PC-9 (cell line): ENCODE data around the gene CDC42EP3. TPM values are rescaled to one million over a fixed set of nuclear protein-coding genes. Genes with fewer than 3 reads are reported as not detected.

Source experiments
- BruUV-seq: library from RNA; stranded (reverse); fragments of 400-500 nt; replicated peaks from 2 replicates; lab custom pipeline; 2021; lab: Mats Ljungman, UMichigan
- CTCF ChIA-PET: fragments of 300-600 bp; sonication (Branson Sonifier 250); formaldehyde crosslinking; loops from one replicate; lab custom pipeline; 2022; ENCODE audit warnings: antibody characterized with exemption; lab: Charles Lee
- POLR2A ChIA-PET: fragments of 300-600 bp; sonication (Branson Sonifier 250); formaldehyde crosslinking; loops from one replicate; lab custom pipeline; 2022; ENCODE audit warnings: antibody characterized with exemption; ENCODE audit not compliant: unreplicated experiment; lab: Charles Lee
- DNase-seq, 2 experiments: peaks; one replicate each; pipeline versions ENCODE4 v3.0.0 to v3.0.0-alpha.2; 2015 to 2022; ENCODE audit warnings: mixed read lengths in 1 of 2
- H2AFZ ChIP-seq: fragments of 200-600 bp; sonication (generic); 2 replicates; pipeline ENCODE4 v1.8.1; 2017; ENCODE audit warnings: antibody characterized with exemption
- H3F3A ChIP-seq: fragments of 200-600 bp; sonication (generic); 2 replicates; pipeline ENCODE4 v1.8.1; 2017; ENCODE audit warnings: antibody characterized with exemption, mild to moderate bottlenecking, low read depth; ENCODE audit not compliant: insufficient read depth
- H3K27ac ChIP-seq: fragments of 200-600 bp; sonication (generic); 2 replicates; pipeline ENCODE4 v1.6.1; 2016; ENCODE audit warnings: mixed run types
- H3K27me3 ChIP-seq: fragments of 200-600 bp; sonication (generic); 2 replicates; pipeline ENCODE4 v1.6.1; 2016; ENCODE audit warnings: low read depth, mixed run types; ENCODE audit not compliant: insufficient read depth
- H3K36me3 ChIP-seq: fragments of 200-600 bp; sonication (generic); 2 replicates; pipeline ENCODE4 v1.6.1; 2016; ENCODE audit warnings: low read depth, mixed run types
- H3K4me1 ChIP-seq: fragments of 200-600 bp; sonication (generic); replicated peaks from 2 replicates; pipeline ENCODE4 v1.6.1; 2016; ENCODE audit warnings: mixed run types; ENCODE audit not compliant: insufficient read depth
- H3K4me2 ChIP-seq: fragments of 200-600 bp; sonication (generic); 2 replicates; pipeline ENCODE4 v1.6.1; 2017; ENCODE audit warnings: mixed run types
- H3K4me3 ChIP-seq: fragments of 200-600 bp; sonication (generic); 2 replicates; pipeline ENCODE4 v1.6.1; 2016; ENCODE audit warnings: mixed run types
- H3K79me2 ChIP-seq: fragments of 200-600 bp; sonication (generic); 2 replicates; pipeline ENCODE4 v1.6.1; 2017; ENCODE audit warnings: low read depth, mixed run types
- H3K9me2 ChIP-seq: fragments of 200-600 bp; sonication (generic); 2 replicates; pipeline ENCODE4 v1.8.1; 2017; ENCODE audit warnings: mild to moderate bottlenecking; ENCODE audit not compliant: insufficient read depth
- H3K9me3 ChIP-seq: fragments of 200-600 bp; sonication (generic); 2 replicates; pipeline ENCODE4 v1.8.1; 2016; ENCODE audit warnings: low read depth; ENCODE audit not compliant: insufficient read depth
- H4K20me1 ChIP-seq: fragments of 200-600 bp; sonication (generic); 2 replicates; pipeline ENCODE4 v1.8.1; 2017; ENCODE audit not compliant: insufficient read depth
- EZH2 ChIP-seq: fragments of 200-600 bp; sonication (generic); IDR thresholded peaks from 2 replicates; pipeline ENCODE4 v1.8.0; 2017; ENCODE audit warnings: antibody characterized with exemption, low read depth
- intact Hi-C: fragments of 100-400 bp; cut with micrococcal nuclease; formaldehyde crosslinking; loops from one replicate; pipeline ENCODE4 v1.10.0; 2022; ENCODE audit not compliant: unreplicated experiment
- total RNA-seq: library from RNA; stranded (reverse); gene quantifications from 2 replicates; pipeline ENCODE4 v1.2.3, GENCODE V29; 2021
- TF ChIP-seq, protein P1 (sequence below): fragments of 200-600 bp; sonication (generic); conservative IDR thresholded peaks from 2 replicates; pipeline ENCODE4 v1.6.1; 2017; ENCODE audit warnings: mixed run types, antibody characterized with exemption, mild to moderate bottlenecking, moderate library complexity

CDC42EP3 gene
- total RNA-seq, 1 experiment from 2014 or later = 54.1 TPM

DNA sequence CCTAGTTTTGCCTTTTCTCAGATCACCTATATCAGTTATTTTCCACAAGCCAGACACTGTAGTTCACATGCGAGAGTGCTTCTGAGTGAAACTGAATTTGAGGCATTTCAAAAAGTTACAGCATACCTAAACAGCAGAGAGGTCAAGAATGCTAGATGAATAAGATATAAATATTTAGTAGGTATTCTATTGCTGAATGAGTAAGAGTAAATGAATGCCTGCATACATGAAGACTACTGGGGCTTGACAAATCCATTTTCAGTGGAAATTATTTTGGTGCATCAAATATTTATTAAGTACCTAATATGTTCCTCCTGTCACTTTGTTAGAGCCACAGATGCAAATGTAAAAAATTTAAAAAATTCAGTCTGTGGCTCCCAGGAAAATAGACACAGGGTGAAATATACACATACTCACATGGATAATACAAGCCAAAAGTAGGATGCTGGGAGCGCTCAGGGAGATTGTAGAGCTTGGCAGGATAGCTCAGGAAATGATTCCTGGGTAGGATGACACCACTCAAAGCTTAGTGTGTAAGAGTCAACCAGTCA lies 27.6 kb upstream of the CDC42EP3 start:
- H3K4me2 ChIP-seq = peak overlapping the region; percentile 47
- H3K36me3 ChIP-seq = no peaks in the 10 kb centered on the region
- intact Hi-C loops = loop anchor here (1.0 kb wide), 1 partner anchor 10 kb away; no protein-coding TSS in a partner anchor
- H3K27me3 ChIP-seq = no peaks in the 10 kb centered on the region
- TF ChIP-seq EZH2 = no peak
- TF ChIP-seq, protein P1, sequence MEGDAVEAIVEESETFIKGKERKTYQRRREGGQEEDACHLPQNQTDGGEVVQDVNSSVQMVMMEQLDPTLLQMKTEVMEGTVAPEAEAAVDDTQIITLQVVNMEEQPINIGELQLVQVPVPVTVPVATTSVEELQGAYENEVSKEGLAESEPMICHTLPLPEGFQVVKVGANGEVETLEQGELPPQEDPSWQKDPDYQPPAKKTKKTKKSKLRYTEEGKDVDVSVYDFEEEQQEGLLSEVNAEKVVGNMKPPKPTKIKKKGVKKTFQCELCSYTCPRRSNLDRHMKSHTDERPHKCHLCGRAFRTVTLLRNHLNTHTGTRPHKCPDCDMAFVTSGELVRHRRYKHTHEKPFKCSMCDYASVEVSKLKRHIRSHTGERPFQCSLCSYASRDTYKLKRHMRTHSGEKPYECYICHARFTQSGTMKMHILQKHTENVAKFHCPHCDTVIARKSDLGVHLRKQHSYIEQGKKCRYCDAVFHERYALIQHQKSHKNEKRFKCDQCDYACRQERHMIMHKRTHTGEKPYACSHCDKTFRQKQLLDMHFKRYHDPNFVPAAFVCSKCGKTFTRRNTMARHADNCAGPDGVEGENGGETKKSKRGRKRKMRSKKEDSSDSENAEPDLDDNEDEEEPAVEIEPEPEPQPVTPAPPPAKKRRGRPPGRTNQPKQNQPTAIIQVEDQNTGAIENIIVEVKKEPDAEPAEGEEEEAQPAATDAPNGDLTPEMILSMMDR = no peak
- 0 out of 2 replicates have a peak overlapping the region, but pooled peaks have one; percentile 13 for H2AFZ ChIP-seq
- no peaks in the 10 kb centered on the region for H3K79me2 ChIP-seq
- H4K20me1 ChIP-seq = no peaks in the 10 kb centered on the region
- ChIA-PET POLR2A (no interaction called here), CTCF (no interaction called here)
- 0 out of 2 replicates have a peak, but pooled peaks cover 5% of the 10 kb centered on the region for H3K9me3 ChIP-seq
- DNase-seq = peak; percentile 23 to 97
- H3K4me3 ChIP-seq = no peak overlapping the region
- peak overlapping the region; percentile 90 for H3K27ac ChIP-seq
- no peaks in the 10 kb centered on the region for H3K9me2 ChIP-seq
- H3K4me1 ChIP-seq = peaks cover 19% of the 10 kb centered on the region
- BruUV-seq = no TSS peak
- H3F3A ChIP-seq = peaks cover 12% of the 10 kb centered on the region

DNA sequence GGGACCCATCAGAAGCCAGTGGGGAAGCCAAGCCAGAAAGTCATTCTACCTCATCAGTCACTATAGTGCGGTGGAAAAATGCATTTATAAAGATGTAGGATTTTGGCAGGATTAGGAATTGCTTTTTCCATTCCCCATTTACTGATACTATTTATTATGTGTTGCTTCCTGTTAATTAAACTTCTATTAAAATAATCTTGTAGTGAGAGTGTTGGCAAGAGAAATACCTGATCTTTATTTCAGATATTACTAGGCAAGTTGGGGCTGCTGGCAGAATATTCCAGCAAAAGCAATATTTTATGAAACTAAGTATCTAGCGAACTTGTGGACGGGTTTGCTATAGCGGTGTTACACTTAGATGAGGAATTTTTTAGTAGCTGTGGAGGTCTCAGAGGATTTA lies 23.9 kb upstream of the CDC42EP3 start:
- H3K9me3 ChIP-seq = no peaks in the 10 kb centered on the region
- H3K4me2 ChIP-seq = no peak overlapping the region
- no peaks in the 10 kb centered on the region for H3K27me3 ChIP-seq
- BruUV-seq = no TSS peak
- no peaks in the 10 kb centered on the region for H3K36me3 ChIP-seq
- H3F3A ChIP-seq = peaks cover 17% of the 10 kb centered on the region
- ChIA-PET CTCF (no interaction called here), POLR2A (no interaction called here)
- no peaks in the 10 kb centered on the region for H3K9me2 ChIP-seq
- no peaks in the 10 kb centered on the region for H3K79me2 ChIP-seq
- TF ChIP-seq EZH2 = no peak
- TF ChIP-seq, protein P1 = no peak
- no peak overlapping the region for H3K27ac ChIP-seq
- H3K4me3 ChIP-seq = no peak overlapping the region
- DNase-seq = no peak
- intact Hi-C loops = no loop called here
- no peaks in the 10 kb centered on the region for H4K20me1 ChIP-seq
- no peak overlapping the region for H2AFZ ChIP-seq
- peaks cover 22% of the 10 kb centered on the region for H3K4me1 ChIP-seq

DNA sequence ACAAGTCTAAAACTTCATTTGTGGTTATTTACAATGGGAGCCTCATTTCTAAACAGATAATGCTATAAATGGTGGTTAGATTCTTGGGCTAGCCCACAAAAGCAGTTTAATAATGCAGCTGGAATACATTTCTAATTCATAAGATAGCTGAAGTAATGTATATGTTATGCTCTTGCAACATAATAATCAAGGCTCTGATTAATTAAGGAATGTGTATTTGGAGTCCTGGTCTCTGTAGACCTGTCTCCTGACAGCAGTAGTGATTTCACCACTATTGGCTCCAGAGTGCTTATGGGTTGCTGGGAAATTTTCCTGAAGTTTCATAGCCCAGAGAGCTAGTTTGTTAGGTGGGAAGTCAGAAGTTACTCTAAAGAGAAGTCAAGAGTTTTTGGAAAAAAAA lies 21.3 kb upstream of the CDC42EP3 start:
- H3K27ac ChIP-seq = no peak overlapping the region
- H3K9me2 ChIP-seq = no peaks in the 10 kb centered on the region
- DNase-seq = no peak
- peaks cover 28% of the 10 kb centered on the region for H3F3A ChIP-seq
- no TSS peak for BruUV-seq
- H3K27me3 ChIP-seq = no peaks in the 10 kb centered on the region
- H3K4me3 ChIP-seq = no peak overlapping the region
- H2AFZ ChIP-seq = no peak overlapping the region
- H3K36me3 ChIP-seq = no peaks in the 10 kb centered on the region
- no peaks in the 10 kb centered on the region for H3K79me2 ChIP-seq
- peaks cover 29% of the 10 kb centered on the region for H3K4me1 ChIP-seq
- H3K4me2 ChIP-seq = no peak overlapping the region
- TF ChIP-seq EZH2 = no peak
- TF ChIP-seq, protein P1 = no peak
- H4K20me1 ChIP-seq = no peaks in the 10 kb centered on the region
- intact Hi-C loops = no loop called here
- ChIA-PET CTCF (no interaction called here), POLR2A (no interaction called here)
- H3K9me3 ChIP-seq = no peaks in the 10 kb centered on the region
